Natural killer cell (primary cell): ENCODE data around the gene KIAA1958. TPM values are rescaled to one million over a fixed set of nuclear protein-coding genes. Genes with fewer than 3 reads are reported as not detected.

Source experiments
- ATAC-seq, 3 donors: fragments of 150-1000 bp in 2 of 3; fragments of 200-7000 bp in 1 of 3; cut with Tn5 transposase; 1 replicate in 1 of 3; 2 replicates in 2 of 3; pipeline ENCODE4 v1.10.0; 2021; ENCODE audit warnings: mild to moderate bottlenecking in 2 of 3, moderate library complexity in 2 of 3
- DNase-seq, 2 donors: peaks; one replicate each; pipeline versions ENCODE4 v3.0.0 to v3.0.0-alpha.2; 2013 to 2021; ENCODE audit warnings: mixed read lengths in 1 of 2
- H3K27ac ChIP-seq: one replicate; pipeline ENCODE4 v1.5.1; 2013; ENCODE audit warnings: mild to moderate bottlenecking, low read length
- H3K27me3 ChIP-seq: one replicate; pipeline ENCODE4 v1.6.1; 2013; ENCODE audit warnings: low read length; ENCODE audit not compliant: control insufficient read depth, insufficient read depth
- H3K36me3 ChIP-seq: one replicate; pipeline ENCODE4 v1.6.1; 2013; ENCODE audit warnings: low read length; ENCODE audit not compliant: control insufficient read depth, insufficient read depth
- H3K4me1 ChIP-seq: one replicate; pipeline ENCODE4 v1.6.1; 2013; ENCODE audit warnings: low read length; ENCODE audit not compliant: control insufficient read depth, insufficient read depth
- H3K4me3 ChIP-seq: one replicate; pipeline ENCODE4 v1.5.1; 2013; ENCODE audit warnings: low read length
- H3K9me3 ChIP-seq: one replicate; pipeline ENCODE4 v1.6.1; 2013; ENCODE audit warnings: low read length; ENCODE audit not compliant: control insufficient read depth, insufficient read depth
- H3K27ac Mint-ChIP-seq, 2 donors: one replicate each; pipeline ENCODE4 v1.8.0; 2022; ENCODE audit warnings: mild to moderate bottlenecking in 2 of 2, mixed read lengths in 2 of 2, moderate library complexity in 1 of 2
- H3K27me3 Mint-ChIP-seq, 2 donors: one replicate each; pipeline ENCODE4 v1.8.0; 2022; ENCODE audit warnings: low read depth in 2 of 2, mixed read lengths in 2 of 2
- H3K36me3 Mint-ChIP-seq: one replicate; pipeline ENCODE4 v1.8.0; 2022; ENCODE audit warnings: mixed read lengths
- H3K4me1 Mint-ChIP-seq, 2 donors: one replicate each; pipeline ENCODE4 v1.8.0; 2022; ENCODE audit warnings: mixed read lengths in 2 of 2
- H3K4me3 Mint-ChIP-seq: one replicate; pipeline ENCODE4 v1.8.0; 2022; ENCODE audit warnings: mild to moderate bottlenecking, moderate library complexity, mixed read lengths
- H3K9me3 Mint-ChIP-seq, 2 donors: one replicate each; pipeline ENCODE4 v1.8.0; 2022; ENCODE audit warnings: mixed read lengths in 2 of 2
- CTCF ChIP-seq: fragments of 200-600 bp; IDR thresholded peaks from one replicate; pipeline ENCODE4 v1.8.0; 2022; ENCODE audit warnings: antibody characterized with exemption
- WGBS: methylation state at CpG from one replicate; pipeline ENCODE4 v1.1.7; 2013; ENCODE audit warnings: missing lambda C conversion rate; ENCODE audit not compliant: insufficient coverage; 5-methylcytosine and 5-hydroxymethylcytosine counted together
- intact Hi-C: fragments of 100-400 bp; cut with micrococcal nuclease; formaldehyde crosslinking; loops from one replicate; pipeline ENCODE4 v1.14.2; 2022
- total RNA-seq, 4 donors: library from RNA; stranded (reverse); fragments of 120-200 nt in 1 of 4; gene quantifications; one replicate each; pipeline versions ENCODE4 v1.2.3 to v1.2.4, GENCODE V29; 2013 to 2022

The KIAA1958 gene
- total RNA-seq, 3 donors from 2014 or later (not counting 1 experiment from before 2014, with no cell fraction given): 5.4 to 6.1 (median 5.5) TPM

GRCh38 chr9:112555844-112556482, 69.3 kb downstream of the KIAA1958 start:
- Mint-ChIP-seq H3K27ac (no peak overlapping the region), H3K36me3 (no peaks in the 10 kb centered on the region), H3K4me1 (peaks cover 0 to 6% of the 10 kb centered on the region in 2 donors), H3K9me3 (no peaks in the 10 kb centered on the region), H3K27me3 (no peaks in the 10 kb centered on the region), H3K4me3 (no peak overlapping the region)
- TF ChIP-seq CTCF: no peak
- DNase-seq (no peak), ATAC-seq (no peak)
- Histone ChIP-seq H3K4me3 (no peak overlapping the region), H3K9me3 (no peaks in the 10 kb centered on the region), H3K36me3 (no peaks in the 10 kb centered on the region), H3K4me1 (no peaks in the 10 kb centered on the region), H3K27ac (no peak overlapping the region), H3K27me3 (no peaks in the 10 kb centered on the region)
- intact Hi-C loops: no loop called here
- 90% methylated on average over 9 of the region's 9 CpGs for WGBS

GRCh38 chr9:112556497-112557442, 70.1 kb downstream of the KIAA1958 start:
- no peaks in the 10 kb centered on the region for H3K4me1 ChIP-seq
- H3K4me1 Mint-ChIP-seq: peaks cover 0 to 6% of the 10 kb centered on the region in 2 donors
- H3K4me3 ChIP-seq: no peak overlapping the region
- intact Hi-C loops: no loop called here
- DNase-seq (no peak), ATAC-seq (no peak)
- H3K27ac ChIP-seq: no peak overlapping the region
- H3K27me3 Mint-ChIP-seq: no peaks in the 10 kb centered on the region
- H3K36me3 ChIP-seq: no peaks in the 10 kb centered on the region
- H3K9me3 Mint-ChIP-seq: no peaks in the 10 kb centered on the region
- H3K4me3 Mint-ChIP-seq: no peak overlapping the region
- no peaks in the 10 kb centered on the region for H3K9me3 ChIP-seq
- no peaks in the 10 kb centered on the region for H3K27me3 ChIP-seq
- H3K36me3 Mint-ChIP-seq: no peaks in the 10 kb centered on the region
- no peak overlapping the region for H3K27ac Mint-ChIP-seq
- WGBS: 96% methylated on average over 6 of the region's 6 CpGs
- no peak for TF ChIP-seq CTCF

GRCh38 chr9:112558476-112558875, 71.8 kb downstream of the KIAA1958 start:
- no peaks in the 10 kb centered on the region for H3K36me3 Mint-ChIP-seq
- H3K36me3 ChIP-seq: no peaks in the 10 kb centered on the region
- H3K27ac Mint-ChIP-seq: no peak overlapping the region
- H3K4me3 ChIP-seq: no peak overlapping the region
- no peak overlapping the region for H3K27ac ChIP-seq
- no peak for TF ChIP-seq CTCF
- no peak for DNase-seq
- H3K9me3 Mint-ChIP-seq: no peaks in the 10 kb centered on the region
- no CpG with 5 or more reads among the region's 1 CpG for WGBS
- intact Hi-C loops: no loop called here
- H3K4me1 ChIP-seq: no peaks in the 10 kb centered on the region
- no peak overlapping the region for H3K4me3 Mint-ChIP-seq
- no peaks in the 10 kb centered on the region for H3K27me3 Mint-ChIP-seq
- peaks cover 0 to 6% of the 10 kb centered on the region in 2 donors for H3K4me1 Mint-ChIP-seq
- H3K27me3 ChIP-seq: no peaks in the 10 kb centered on the region
- ATAC-seq: no peak
- no peaks in the 10 kb centered on the region for H3K9me3 ChIP-seq
